HepG2 (cell line): ENCODE results near the gene FAM187B. TPM values are rescaled to one million over a fixed set of nuclear protein-coding genes. Genes with fewer than 3 reads are reported as not detected.

ENCODE experiments used
- ATAC-seq: fragments of 200-7000 bp; cut with Tn5 transposase; 3 replicates; pipeline ENCODE4 v1.9.1; 2020; ENCODE audit warnings: mild to moderate bottlenecking, moderate library complexity
- BruUV-seq: library from RNA; stranded (reverse); fragments of 400-500 nt; replicated peaks from 2 replicates; lab custom pipeline; 2021; lab: Mats Ljungman, UMichigan
- CTCF ChIA-PET: fragments of 300-600 bp; formaldehyde crosslinking; extraction: SDS; loops from one replicate; lab custom pipeline; 2021; ENCODE audit warnings: low total read pairs, inconsistent platforms, low intra/inter-chr PET ratio; lab: Yijun Ruan, JAX
- POLR2A ChIA-PET: fragments of 350-600 bp; sonication (Branson Sonifier 250); formaldehyde crosslinking; loops from one replicate; lab custom pipeline; 2020; ENCODE audit warnings: antibody characterized with exemption, inconsistent platforms; lab: Yijun Ruan, JAX
- DNase-seq: peaks from one replicate; pipeline ENCODE4 v3.0.0-alpha.2; 2015; ENCODE audit warnings: low spot score
- FAIRE-seq: peaks from 3 replicates; lab custom pipeline; 2011; peaks lifted over from hg19 to GRCh38; lab: Jason Lieb, UNC
- H2AFZ ChIP-seq: one replicate; pipeline ENCODE4 v1.6.1; 2011; ENCODE audit warnings: low read length, inconsistent platforms
- H3K27ac ChIP-seq: fragments of 300-600 bp; 3 replicates; pipeline ENCODE4 v1.8.0; 2011; ENCODE audit warnings: mixed run types, mild to moderate bottlenecking, mixed read lengths, low read length, inconsistent platforms; ENCODE audit not compliant: insufficient read depth; ENCODE audit errors: extremely low read length
- H3K27me3 ChIP-seq, 2 experiments: fragments of 200-600 bp in 1 of 2; 2 replicates in 1 of 2; 3 replicates in 1 of 2; pipeline versions ENCODE4 v1.6.0 to v1.8.0; 2011; ENCODE audit warnings: low read length in 2 of 2, mild to moderate bottlenecking in 2 of 2, moderate library complexity in 2 of 2, inconsistent platforms in 1 of 2; ENCODE audit not compliant: insufficient read depth in 2 of 2, control insufficient read depth in 1 of 2
- H3K36me3 ChIP-seq, 2 experiments: fragments of 200-600 bp in 1 of 2; replicated peaks in 1 of 2; 2 replicates in 1 of 2; 3 replicates in 1 of 2; pipeline versions ENCODE4 v1.5.1 to v1.8.0; 2011; ENCODE audit warnings: low read length in 2 of 2, inconsistent platforms in 1 of 2; ENCODE audit not compliant: insufficient read depth in 2 of 2, control insufficient read depth in 1 of 2
- H3K4me1 ChIP-seq: 2 replicates; pipeline ENCODE4 v1.5.1; 2012; ENCODE audit warnings: low read length, inconsistent platforms; ENCODE audit not compliant: insufficient read depth
- H3K4me2 ChIP-seq: 2 replicates; pipeline ENCODE4 v1.6.0; 2011; ENCODE audit warnings: low read depth, low read length, inconsistent platforms
- H3K4me3 ChIP-seq, 3 experiments: fragments of 200-600 bp in 1 of 3; sonication (generic), shearing (Covaris generic) in 1 of 3; replicated peaks in 1 of 3; 2 replicates each; pipeline ENCODE4 v1.5.1; 2011 to 2016; ENCODE audit warnings: low read length in 3 of 3, inconsistent platforms in 2 of 3, low read depth in 2 of 3, mild to moderate bottlenecking in 2 of 3, control low read depth in 1 of 3, mixed read lengths in 1 of 3; ENCODE audit not compliant: insufficient read depth in 1 of 3
- H3K79me2 ChIP-seq: one replicate; pipeline ENCODE4 v1.6.1; 2011; ENCODE audit warnings: low read length, inconsistent platforms; ENCODE audit not compliant: insufficient read depth
- H3K9ac ChIP-seq: 2 replicates; pipeline ENCODE4 v1.6.0; 2011; ENCODE audit warnings: mild to moderate bottlenecking, low read depth, low read length, inconsistent platforms; ENCODE audit not compliant: insufficient read depth
- H3K9me3 ChIP-seq: 2 replicates; pipeline ENCODE4 v1.5.1; 2012; ENCODE audit warnings: mild to moderate bottlenecking, low read length
- H4K20me1 ChIP-seq: 2 replicates; pipeline ENCODE4 v1.6.0; 2011; ENCODE audit warnings: inconsistent platforms, mild to moderate bottlenecking, low read length, moderate library complexity; ENCODE audit not compliant: insufficient read depth
- SNAI1 ChIP-seq: sonication (generic); formaldehyde crosslinking; IDR thresholded peaks from 2 replicates; pipeline ENCODE4 v1.5.0; 2020; ENCODE audit warnings: mild to moderate bottlenecking, missing genetic modification reagents, borderline replicate concordance
- SNRNP70 ChIP-seq: fragments of 200-400 bp; formaldehyde crosslinking; IDR thresholded peaks from 2 replicates; pipeline ENCODE4 v1.6.1; 2017; ENCODE audit warnings: mild to moderate bottlenecking, low read depth, low read length, moderate library complexity
- WGBS: methylation state at CpG from one replicate; pipeline ENCODE4 v1.1.6; 2017; ENCODE audit warnings: low lambda C conversion rate; 5-methylcytosine and 5-hydroxymethylcytosine counted together
- in situ Hi-C: cut with HindIII; loops from 2 replicates; pipeline ENCODE4 v1.10.0; 2017; ENCODE audit warnings: low pct_unique_long_range_greater_than_20kb; ENCODE audit not compliant: extremely low pct_ligation_motif_present
- intact Hi-C: fragments of 100-400 bp; cut with micrococcal nuclease; formaldehyde crosslinking; loops from one replicate; pipeline ENCODE4 v1.10.0; 2022; ENCODE audit not compliant: unreplicated experiment
- polyA plus RNA-seq, 8 experiments: library from polyadenylated mRNA; depleted of rRNA in 3 of 8; stranded (reverse) in 7 of 8; unstranded in 1 of 8; fragments of >200 nt; fragmentation: Illumina TruSeq in 4 of 8; extraction: Trizol in 4 of 8; gene quantifications; 2 replicates each; pipeline versions ENCODE4 v1.2.1 to v1.2.3, GENCODE V29; 2011 to 2016; ENCODE audit warnings: low read depth in 4 of 8, missing spikeins in 1 of 8, mixed read lengths in 1 of 8; ENCODE audit not compliant: insufficient read depth in 1 of 8
- total RNA-seq, 5 experiments: library from RNA; depleted of rRNA; stranded (reverse); fragments of >200 nt; fragmentation: Illumina TruSeq; extraction: Trizol; gene quantifications; 2 replicates each; pipeline ENCODE4 v1.2.3, GENCODE V29; 2016; ENCODE audit warnings: low read depth in 1 of 5
- TF ChIP-seq, protein P1 (sequence below): sonication (generic); formaldehyde crosslinking; IDR thresholded peaks from 2 replicates; pipeline ENCODE4; 2020; ENCODE audit warnings: missing genetic modification reagents, mild to moderate bottlenecking, borderline replicate concordance

The FAM187B gene
- total and polyA plus RNA-seq, 2 of the 13 experiments (the other 11 are each of a cell fraction or from before 2014, with no cell fraction given) = not detected

DNA sequence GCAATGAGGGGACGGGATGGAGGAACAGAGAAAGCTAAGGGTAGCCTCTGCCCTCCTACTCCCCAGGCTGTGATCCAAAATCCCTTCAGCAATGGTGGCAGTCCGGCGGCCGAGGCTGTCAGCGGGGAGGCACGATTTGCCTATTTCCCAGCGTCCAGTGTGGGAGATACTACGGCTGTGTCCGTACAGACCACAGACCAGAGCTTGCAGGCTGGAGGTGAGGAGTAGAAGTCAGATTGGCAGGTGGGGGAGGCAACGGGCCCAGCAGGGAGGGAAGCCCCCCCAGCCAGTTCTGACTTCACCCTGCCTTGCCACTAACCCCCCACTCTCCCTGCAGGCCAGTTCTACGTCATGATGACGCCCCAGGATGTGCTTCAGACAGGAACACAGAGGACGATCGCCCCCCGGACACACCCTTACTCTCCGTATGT lies 41.9 kb upstream of the FAM187B start:
- no TSS peak for BruUV-seq
- H3K79me2 ChIP-seq = peaks cover 18% of the 10 kb centered on the region
- peaks cover 25 to 43% of the 10 kb centered on the region in 2 experiments for H3K36me3 ChIP-seq
- H3K27me3 ChIP-seq = no peaks in the 10 kb centered on the region
- H3K27ac ChIP-seq = no peak overlapping the region
- ATAC-seq (no peak), FAIRE-seq (no peak), DNase-seq (no peak)
- peaks cover 20% of the 10 kb centered on the region for H3K4me1 ChIP-seq
- no peaks in the 10 kb centered on the region for H4K20me1 ChIP-seq
- in situ Hi-C loops (no loop called here), intact Hi-C loops (no loop called here)
- H3K4me2 ChIP-seq = peak overlapping the region; percentile 68
- H3K9me3 ChIP-seq = no peaks in the 10 kb centered on the region
- no peak overlapping the region for H2AFZ ChIP-seq
- peak overlapping the region in 1 of 3 experiments; percentile 72; a peak in 1 of 6 replicates for H3K4me3 ChIP-seq
- H3K9ac ChIP-seq = peak overlapping the region; percentile 55
- TF ChIP-seq SNRNP70 = no peak
- TF ChIP-seq SNAI1 (CRISPR knock-in tag) = 0 out of 2 replicates have a peak, but pooled peaks have one; percentile 18
- TF ChIP-seq, protein P1, sequence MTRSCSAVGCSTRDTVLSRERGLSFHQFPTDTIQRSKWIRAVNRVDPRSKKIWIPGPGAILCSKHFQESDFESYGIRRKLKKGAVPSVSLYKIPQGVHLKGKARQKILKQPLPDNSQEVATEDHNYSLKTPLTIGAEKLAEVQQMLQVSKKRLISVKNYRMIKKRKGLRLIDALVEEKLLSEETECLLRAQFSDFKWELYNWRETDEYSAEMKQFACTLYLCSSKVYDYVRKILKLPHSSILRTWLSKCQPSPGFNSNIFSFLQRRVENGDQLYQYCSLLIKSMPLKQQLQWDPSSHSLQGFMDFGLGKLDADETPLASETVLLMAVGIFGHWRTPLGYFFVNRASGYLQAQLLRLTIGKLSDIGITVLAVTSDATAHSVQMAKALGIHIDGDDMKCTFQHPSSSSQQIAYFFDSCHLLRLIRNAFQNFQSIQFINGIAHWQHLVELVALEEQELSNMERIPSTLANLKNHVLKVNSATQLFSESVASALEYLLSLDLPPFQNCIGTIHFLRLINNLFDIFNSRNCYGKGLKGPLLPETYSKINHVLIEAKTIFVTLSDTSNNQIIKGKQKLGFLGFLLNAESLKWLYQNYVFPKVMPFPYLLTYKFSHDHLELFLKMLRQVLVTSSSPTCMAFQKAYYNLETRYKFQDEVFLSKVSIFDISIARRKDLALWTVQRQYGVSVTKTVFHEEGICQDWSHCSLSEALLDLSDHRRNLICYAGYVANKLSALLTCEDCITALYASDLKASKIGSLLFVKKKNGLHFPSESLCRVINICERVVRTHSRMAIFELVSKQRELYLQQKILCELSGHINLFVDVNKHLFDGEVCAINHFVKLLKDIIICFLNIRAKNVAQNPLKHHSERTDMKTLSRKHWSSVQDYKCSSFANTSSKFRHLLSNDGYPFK (CRISPR knock-in tag) = 0 out of 2 replicates have a peak, but pooled peaks have one; percentile 7
- ChIA-PET CTCF (interaction anchor here (1.6 kb wide), 1 partner anchor 83 kb away, joined by 9 read pairs; no protein-coding TSS in a partner anchor), POLR2A (interaction anchor here (2.1 kb wide), 2 partner anchors 9 to 36 kb away, joined by 7 to 10 read pairs; no protein-coding TSS in a partner anchor)
- over 99% methylated on average over 16 of the region's 16 CpGs for WGBS
